Stimulated activated CD4-positive, alpha-beta T cell treated with anti-CD3 and anti-CD28 coated beads, Interleukin-4, amount 100 ng/mL, for 24 hours (primary cell): Measurements from ENCODE around the gene C12orf54.
"Not testable (repeated sequence)": the region's sequence is repeated elsewhere in the genome, so short reads cannot be mapped to it uniquely, and the experiment has no call there.

ENCODE experiments used
- DNase-seq: peaks from one replicate; pipeline ENCODE4 v3.0.0-alpha.2; 2020

The C12orf54 gene

GRCh38 chr12:48482198-48482597, at the start of gene C12orf54:
TSS of gene C12orf54 (plus strand) at chr12:48482498. CDS start at chr12:48483297, 799 bp downstream.
- no peak for DNase-seq

GRCh38 chr12:48434016-48434415, 48.3 kb upstream of the C12orf54 start:
- DNase-seq, result not testable (repeated sequence)

GRCh38 chr12:48441069-48441468, 41.2 kb upstream of the C12orf54 start:
- no peak for DNase-seq

GRCh38 chr12:48442179-48442847, 40.0 kb upstream of the C12orf54 start:
- DNase-seq, result no peak

GRCh38 chr12:48445538-48445937, 36.8 kb upstream of the C12orf54 start:
- no peak for DNase-seq

GRCh38 chr12:48446161-48446776, 36.0 kb upstream of the C12orf54 start:
- no peak for DNase-seq

- DNase-seq, result no peak
These were observed 34.5 kb upstream of the C12orf54 start for GRCh38 chr12:48447755-48448154.

- DNase-seq, result no peak
These were observed 30.9 kb upstream of the C12orf54 start for GRCh38 chr12:48451372-48451771.

GRCh38 chr12:48452961-48453360, 29.3 kb upstream of the C12orf54 start:
- not testable (repeated sequence) for DNase-seq

GRCh38 chr12:48454667-48455066, 27.6 kb upstream of the C12orf54 start:
- no peak for DNase-seq

GRCh38 chr12:48455116-48455515, 27.2 kb upstream of the C12orf54 start:
- no peak for DNase-seq

- DNase-seq, result no peak
These were observed 23.0 kb upstream of the C12orf54 start for GRCh38 chr12:48459259-48459658.

GRCh38 chr12:48469027-48469426, 13.3 kb upstream of the C12orf54 start:
- not testable (repeated sequence) for DNase-seq

GRCh38 chr12:48472259-48472658, 10.0 kb upstream of the C12orf54 start, which contains the start of gene ANP32D:
TSS of gene ANP32D (plus strand) at chr12:48472559. CDS start at chr12:48472665, 106 bp downstream.
- DNase-seq, result no peak

- DNase-seq, result no peak
These were observed 9.2 kb upstream of the C12orf54 start for GRCh38 chr12:48473061-48473460.

- DNase-seq, result not testable (repeated sequence)
These were observed 7.8 kb upstream of the C12orf54 start for GRCh38 chr12:48474497-48474896.

- no peak for DNase-seq
These were observed 632 bp downstream of the C12orf54 start for GRCh38 chr12:48482930-48483329.

GRCh38 chr12:48486261-48486660, 4.0 kb downstream of the C12orf54 start:
- DNase-seq, result no peak

- no peak for DNase-seq
These were observed 4.4 kb downstream of the C12orf54 start for GRCh38 chr12:48486679-48487078.

GRCh38 chr12:48489012-48489411, 6.7 kb downstream of the C12orf54 start:
- DNase-seq, result no peak

- DNase-seq, result not testable (repeated sequence)
These were observed 7.2 kb downstream of the C12orf54 start for GRCh38 chr12:48489456-48489855.

- DNase-seq, result not testable (repeated sequence)
These were observed 18.0 kb downstream of the C12orf54 start for GRCh38 chr12:48500281-48500680.

GRCh38 chr12:48506836-48507235, 24.5 kb downstream of the C12orf54 start:
- not testable (repeated sequence) for DNase-seq

GRCh38 chr12:48508987-48509386, 26.7 kb downstream of the C12orf54 start:
- no peak for DNase-seq

- DNase-seq, result no peak
These were observed 27.8 kb downstream of the C12orf54 start for GRCh38 chr12:48510111-48510510.
